GM19193 (cell line): ENCODE data around the gene ADCY2.

Experiments
- POLR2A ChIP-seq: IDR thresholded peaks from 4 replicates; pipeline ENCODE4 v1.6.1; 2011; ENCODE audit not compliant: insufficient read depth, insufficient read length; ENCODE audit errors: extremely low read depth

Gene ADCY2

DNA sequence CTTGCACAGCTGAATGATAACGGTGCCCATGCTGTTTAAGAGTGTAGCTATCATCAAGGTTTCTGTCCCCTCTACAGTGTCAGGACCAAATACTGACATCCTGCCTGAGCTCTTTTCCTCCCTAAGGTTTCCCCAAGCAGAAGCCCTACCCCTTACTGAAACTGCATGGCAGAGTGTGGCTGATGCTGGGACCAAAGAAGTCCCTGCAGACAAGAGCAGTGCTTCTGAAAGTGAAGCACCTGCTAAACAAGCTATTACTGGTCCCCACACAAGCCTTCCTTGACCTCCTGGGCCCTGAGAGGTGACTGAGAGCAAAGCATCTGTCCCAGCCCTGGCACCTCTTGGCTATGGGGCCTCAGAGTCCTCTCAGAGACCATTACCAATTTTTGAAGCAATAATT lies 398.9 kb downstream of the ADCY2 start:
- TF ChIP-seq POLR2A, result no peak

- no peak for TF ChIP-seq POLR2A
Observed at GRCh38 chr5:7795306-7795705, 399.4 kb downstream of the ADCY2 start.

GRCh38 chr5:7801891-7802614 lies 406.1 kb downstream of the ADCY2 start:
- no peak for TF ChIP-seq POLR2A

- no peak for TF ChIP-seq POLR2A
Observed at GRCh38 chr5:7802855-7803254, 406.9 kb downstream of the ADCY2 start.

- no peak for TF ChIP-seq POLR2A
Observed at GRCh38 chr5:7803937-7804336, 408.0 kb downstream of the ADCY2 start.

GRCh38 chr5:7805379-7805778 lies 409.4 kb downstream of the ADCY2 start:
- no peak for TF ChIP-seq POLR2A

DNA sequence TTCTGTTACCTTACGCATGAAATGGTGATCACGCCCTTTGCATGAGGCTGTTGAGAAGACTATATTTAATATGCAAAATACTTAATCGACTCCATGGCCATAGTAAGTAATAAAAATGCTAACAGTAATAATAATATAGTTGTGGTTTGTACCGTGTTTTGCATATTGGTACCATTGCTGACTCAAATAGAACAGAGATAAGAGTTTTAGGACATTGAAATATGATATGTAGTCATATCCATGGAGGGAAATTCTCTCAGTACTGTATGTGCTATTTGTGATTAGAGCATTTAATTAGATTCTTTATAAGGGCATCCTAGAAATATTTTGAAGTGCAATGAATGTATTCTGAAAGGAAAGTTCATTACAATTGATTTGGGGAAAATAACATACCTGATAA lies 413.1 kb downstream of the ADCY2 start:
- TF ChIP-seq POLR2A, result no peak

- TF ChIP-seq POLR2A, result no peak
Observed at GRCh38 chr5:7811715-7812114, 415.8 kb downstream of the ADCY2 start.

DNA sequence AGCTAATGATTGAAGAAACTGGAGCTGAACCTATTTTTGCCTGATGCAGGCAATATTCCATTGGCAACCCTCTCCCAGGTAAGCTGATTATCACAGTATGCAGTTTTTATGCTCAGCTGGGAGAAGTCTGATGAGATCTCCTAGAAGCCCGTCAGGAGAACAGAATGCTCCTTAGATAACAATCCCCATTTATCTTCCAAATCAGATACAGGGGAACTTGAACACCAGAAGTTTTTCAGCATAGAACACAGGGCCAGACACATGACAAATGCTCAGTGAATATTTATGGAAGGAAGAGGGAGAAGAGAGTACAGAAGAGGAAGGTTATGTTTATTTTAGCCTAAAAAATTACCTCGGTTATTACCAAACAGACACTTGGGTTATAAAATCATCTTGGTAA lies 417.1 kb downstream of the ADCY2 start:
- no peak for TF ChIP-seq POLR2A

GRCh38 chr5:7813576-7813975 lies 417.6 kb downstream of the ADCY2 start:
- TF ChIP-seq POLR2A, result no peak

- no peak for TF ChIP-seq POLR2A
Observed at GRCh38 chr5:7814816-7815215, 418.9 kb downstream of the ADCY2 start.

- no peak for TF ChIP-seq POLR2A
Observed at GRCh38 chr5:7815892-7816534, 420.1 kb downstream of the ADCY2 start.

GRCh38 chr5:7816535-7816901 lies 420.6 kb downstream of the ADCY2 start:
- no peak for TF ChIP-seq POLR2A

DNA sequence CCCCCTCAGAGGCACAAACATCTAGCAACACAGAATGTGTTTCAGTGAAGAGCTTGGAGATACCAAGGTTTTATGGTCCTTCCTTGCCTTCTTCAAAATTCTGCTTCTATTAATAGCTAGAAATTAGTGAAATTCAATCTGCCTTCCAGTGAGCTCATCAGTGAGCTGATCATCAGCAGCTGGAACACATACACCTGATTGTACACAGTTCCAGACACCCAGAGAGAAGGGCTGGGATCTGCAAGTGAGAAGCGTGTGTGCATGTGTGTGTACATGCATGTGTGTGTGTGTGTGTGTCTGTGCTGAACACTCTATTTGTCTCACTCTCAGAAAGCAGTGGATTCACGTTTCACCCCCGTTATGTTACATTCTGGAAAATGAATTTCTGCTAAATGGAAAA lies 426.5 kb downstream of the ADCY2 start:
- TF ChIP-seq POLR2A, result no peak

DNA sequence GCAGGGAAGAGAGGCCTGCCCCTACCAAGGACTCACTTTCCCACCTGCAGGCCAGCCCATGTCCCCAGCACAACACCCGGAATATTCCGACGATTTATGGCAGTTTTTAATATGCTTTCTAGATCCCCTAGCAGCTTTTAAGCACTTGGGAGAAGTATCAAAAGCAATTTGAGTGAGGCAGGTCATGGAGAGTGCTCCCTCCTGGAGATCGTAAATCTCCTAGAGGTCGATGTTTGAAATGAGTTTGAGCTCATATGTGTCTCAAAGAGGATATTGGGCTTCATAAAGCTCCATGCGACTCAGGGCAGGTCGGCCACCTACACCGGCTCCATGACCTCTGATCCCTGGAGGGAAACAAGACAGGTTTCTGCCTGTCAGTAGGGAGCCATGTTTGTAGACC lies 427.7 kb downstream of the ADCY2 start:
- TF ChIP-seq POLR2A, result no peak

- no peak for TF ChIP-seq POLR2A
Observed at GRCh38 chr5:7824995-7825394, 429.1 kb downstream of the ADCY2 start.

- TF ChIP-seq POLR2A, result no peak
Observed at GRCh38 chr5:7825630-7826029, 429.7 kb downstream of the ADCY2 start.

DNA sequence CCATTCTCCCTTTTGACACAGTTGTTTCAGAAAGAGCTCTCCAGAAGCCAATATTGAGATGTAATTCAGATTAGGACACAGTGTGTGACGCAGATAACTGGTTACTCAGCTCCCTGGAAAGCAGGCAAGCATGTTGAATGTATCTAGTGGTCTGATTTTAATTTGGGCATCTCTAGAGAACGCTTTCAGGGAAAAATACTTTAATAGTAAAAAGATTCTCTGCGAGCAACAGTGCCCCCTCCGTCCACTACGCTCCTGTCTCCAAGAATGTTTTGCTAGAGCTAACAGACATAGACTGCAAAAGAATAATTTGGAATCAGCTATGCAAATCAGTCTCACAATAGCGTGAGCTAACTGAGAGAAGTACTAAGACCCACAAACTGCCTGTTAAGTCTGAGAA lies 431.7 kb downstream of the ADCY2 start:
- no peak for TF ChIP-seq POLR2A

GRCh38 chr5:7828269-7828668 lies 432.3 kb downstream of the ADCY2 start:
- no peak for TF ChIP-seq POLR2A
